CD4-positive, alpha-beta T cell treated with Interferon gamma for 1 hour (primary cell): Measurements from ENCODE around the gene PHETA1.

ENCODE experiments used
- DNase-seq: peaks from one replicate; pipeline ENCODE4 v3.0.0-alpha.2; 2020

The PHETA1 gene

DNA sequence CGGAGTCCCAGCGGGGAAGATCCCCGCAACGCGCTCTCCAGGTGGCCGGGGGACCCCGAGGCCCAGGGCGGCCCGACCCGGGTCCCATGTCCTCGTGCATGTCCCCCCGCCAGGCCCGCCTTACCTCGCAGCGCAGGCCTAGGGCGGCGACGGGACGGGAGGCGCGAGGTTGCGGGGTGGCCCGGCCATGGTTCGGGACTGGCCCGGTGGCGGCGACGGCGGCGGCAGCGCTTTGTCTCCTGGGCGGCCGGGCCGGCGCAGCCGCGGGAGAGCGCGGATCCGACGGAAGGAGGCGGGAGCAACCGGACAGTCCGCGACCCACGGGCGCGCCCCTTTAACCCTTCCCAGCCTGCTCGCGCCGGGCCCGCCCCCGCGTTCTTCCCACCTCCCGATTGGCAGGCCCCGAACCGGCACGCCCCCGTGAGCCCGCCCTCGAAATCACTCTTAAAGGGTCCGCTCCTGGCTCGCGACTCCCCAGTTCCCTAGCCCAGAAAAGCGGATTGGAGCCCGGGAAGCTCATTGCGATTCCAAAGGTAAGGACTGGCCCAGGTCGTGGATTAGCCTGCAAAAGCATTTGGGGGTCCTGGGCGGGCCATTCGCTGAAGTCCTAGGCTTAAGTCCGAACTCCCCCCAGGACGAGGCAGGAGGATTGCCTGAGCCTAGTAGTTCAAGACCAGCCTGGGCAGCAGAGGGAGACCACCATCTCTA, at the start of gene PHETA1:
TSS of gene PHETA1 (minus strand) at position 308 of the 708 bp plus-strand sequence. CDS start 5,668 bp downstream, outside the sequence.
- DNase-seq = peak; percentile 73

DNA sequence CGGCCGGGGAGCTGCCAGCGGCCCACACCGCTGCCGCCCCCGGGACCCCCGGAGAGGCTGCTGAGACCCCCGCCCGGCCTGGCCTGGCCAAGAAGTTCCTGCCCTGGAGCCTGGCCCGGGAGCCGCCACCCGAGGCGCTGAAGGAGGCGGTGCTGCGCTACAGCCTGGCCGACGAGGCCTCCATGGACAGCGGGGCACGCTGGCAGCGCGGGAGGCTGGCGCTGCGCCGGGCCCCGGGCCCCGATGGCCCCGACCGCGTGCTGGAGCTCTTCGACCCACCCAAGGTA, 49.6 kb upstream of the PHETA1 start:
- no peak for DNase-seq

DNA sequence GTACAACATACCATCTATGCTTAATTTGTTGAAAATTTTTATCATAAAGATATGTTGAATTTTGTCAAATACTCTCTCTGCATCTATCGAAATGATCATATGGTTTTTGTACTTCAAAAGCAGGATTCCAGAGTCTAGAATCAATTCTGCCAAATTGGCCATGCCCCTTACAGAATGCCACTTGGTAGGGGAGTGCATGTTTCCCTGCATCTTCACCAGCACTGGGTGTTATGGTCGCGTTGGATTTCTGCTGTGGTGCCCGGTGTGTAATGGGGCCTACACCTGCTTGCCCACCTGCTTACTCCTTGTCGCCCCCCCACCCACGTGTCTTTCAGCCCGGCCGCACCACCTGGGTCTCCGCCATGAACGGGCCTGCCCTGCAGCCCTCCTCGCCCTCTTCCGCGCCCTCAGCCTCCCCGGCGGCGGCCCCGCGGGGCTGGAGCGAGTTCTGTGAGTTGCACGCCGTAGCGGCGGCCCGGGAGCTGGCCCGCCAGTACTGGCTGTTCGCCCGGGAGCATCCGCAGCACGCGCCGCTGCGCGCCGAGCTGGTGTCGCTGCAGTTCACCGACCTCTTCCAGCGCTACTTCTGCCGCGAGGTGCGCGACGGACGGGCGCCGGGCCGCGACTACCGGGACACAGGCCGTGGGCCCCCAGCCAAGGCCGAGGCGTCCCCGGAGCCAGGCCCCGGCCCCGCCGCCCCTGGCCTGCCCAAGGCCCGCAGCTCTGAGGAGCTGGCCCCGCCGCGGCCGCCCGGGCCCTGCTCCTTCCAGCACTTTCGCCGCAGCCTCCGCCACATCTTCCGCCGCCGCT, 49.1 kb upstream of the PHETA1 start:
- DNase-seq = no peak

- DNase-seq = no peak
Measured at GRCh38 chr12:111417290-111417689, 48.4 kb upstream of the PHETA1 start.

DNA sequence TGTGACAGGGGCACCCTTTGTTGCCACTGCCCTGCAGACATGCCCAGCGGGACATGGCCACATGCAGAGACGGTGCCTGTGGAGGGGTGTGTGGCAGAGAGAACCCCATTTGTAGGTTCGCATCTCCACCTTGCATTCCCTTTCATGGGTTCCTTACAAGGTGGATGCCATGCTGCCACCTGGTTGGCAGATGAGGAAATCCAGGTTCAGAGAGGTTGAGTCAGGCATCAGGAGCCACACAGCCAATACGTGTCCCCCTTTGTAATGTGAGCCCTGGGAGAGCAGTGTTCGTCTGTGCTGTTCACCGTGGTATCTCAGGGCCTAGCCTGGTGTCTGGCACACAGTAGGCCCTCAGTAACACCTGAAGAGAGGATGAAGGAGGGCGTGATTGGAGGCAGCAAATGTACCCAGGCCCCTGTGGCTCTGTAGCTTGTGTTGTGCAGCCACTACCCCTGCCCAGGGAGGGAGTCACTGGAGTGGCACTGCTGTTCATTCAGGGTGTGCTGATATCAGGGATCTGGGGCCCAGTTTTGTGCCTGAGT, 45.9 kb upstream of the PHETA1 start:
- DNase-seq = no peak

GRCh38 chr12:111413442-111414086, 44.7 kb upstream of the PHETA1 start:
- DNase-seq = no peak

- DNase-seq = no peak
Measured at GRCh38 chr12:111412830-111413441, 44.0 kb upstream of the PHETA1 start.

GRCh38 chr12:111412007-111412829, 43.3 kb upstream of the PHETA1 start:
- no peak for DNase-seq

DNA sequence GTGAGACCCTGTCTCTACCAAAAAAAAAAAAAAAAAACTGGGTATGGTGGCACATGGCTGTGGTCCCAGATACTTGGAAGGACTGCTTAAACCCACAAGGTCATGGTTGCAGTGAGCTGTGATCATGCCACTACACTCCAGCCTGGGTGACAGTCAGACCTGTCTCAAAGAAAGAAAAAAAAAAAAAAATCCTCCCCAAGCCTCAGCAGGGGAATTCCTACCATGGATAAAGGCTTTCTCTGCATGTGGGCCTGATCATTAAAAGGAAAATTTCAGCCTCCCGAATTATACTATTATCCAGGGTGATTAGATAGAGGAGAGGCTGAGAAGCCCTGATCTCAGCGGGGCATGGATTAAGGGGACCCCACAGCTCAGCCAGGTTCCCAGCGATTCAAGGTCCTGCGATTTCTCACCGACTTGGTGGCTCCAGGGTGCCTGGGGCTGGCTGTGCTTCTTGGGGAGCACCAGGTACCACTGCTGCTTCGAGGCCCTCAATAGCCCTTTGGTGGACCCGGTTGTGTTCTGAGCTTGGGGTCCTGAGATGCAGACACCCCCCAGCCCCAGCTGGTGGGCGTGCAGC, 42.4 kb upstream of the PHETA1 start:
- DNase-seq = no peak

DNA sequence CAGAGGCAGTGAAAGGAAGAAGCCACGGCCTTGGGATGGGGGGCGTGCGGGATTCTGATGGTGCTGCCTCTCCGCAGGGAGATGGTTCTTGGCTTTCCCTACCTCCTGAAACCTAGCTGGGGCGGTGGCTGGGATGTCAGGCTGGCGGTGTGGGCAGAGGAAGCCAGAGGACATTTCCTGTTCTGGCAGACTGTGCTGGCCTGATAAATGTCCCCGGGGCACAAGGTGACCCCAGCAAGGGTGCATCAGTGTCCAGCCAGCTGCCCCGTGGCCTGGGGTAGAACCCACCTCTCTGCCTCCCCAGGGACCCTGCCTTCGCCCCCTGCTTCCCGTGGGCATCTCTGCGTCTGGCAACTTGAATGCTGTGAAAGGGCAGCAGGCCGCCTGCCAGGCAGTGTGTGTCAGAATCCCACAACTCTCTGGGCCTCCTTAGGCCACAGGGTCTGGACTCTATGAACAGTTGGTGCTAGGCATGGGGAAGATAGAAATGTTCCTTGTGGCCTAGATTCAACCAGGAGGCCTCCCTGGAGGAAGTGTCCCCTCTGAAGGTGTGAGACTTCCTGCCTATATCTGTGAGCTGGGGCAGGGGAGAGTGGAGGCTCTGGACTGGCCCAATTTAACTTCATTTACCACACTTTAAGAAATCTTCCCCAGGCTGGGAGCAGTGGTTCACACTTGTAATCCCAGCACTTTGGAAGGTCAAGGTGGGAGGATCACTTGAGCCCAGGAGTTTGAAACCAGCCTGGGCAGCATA, 41.7 kb upstream of the PHETA1 start:
- no peak for DNase-seq

- no peak for DNase-seq
Measured at GRCh38 chr12:111409780-111410430, 41.0 kb upstream of the PHETA1 start.

DNA sequence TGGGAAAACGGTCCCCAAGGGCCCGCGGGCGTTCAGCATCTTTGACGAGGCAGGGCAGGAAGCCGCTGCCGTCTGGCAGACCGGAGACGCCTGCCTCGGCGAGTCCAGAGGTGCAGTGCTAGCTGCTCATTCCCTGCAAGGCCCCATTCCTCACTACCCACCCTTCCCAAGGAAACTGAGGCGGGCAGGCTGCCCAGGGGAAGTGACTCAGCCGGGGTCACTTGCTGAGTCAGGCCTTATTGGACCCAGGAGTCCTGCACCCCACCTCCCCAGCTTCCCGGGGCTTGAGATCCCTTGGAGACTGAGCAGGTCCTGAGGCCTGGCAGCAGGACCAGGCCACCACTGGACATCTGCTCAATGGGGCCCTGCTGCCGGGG, 40.5 kb upstream of the PHETA1 start:
- no peak for DNase-seq

GRCh38 chr12:111408686-111409402, 39.9 kb upstream of the PHETA1 start:
- no peak for DNase-seq

DNA sequence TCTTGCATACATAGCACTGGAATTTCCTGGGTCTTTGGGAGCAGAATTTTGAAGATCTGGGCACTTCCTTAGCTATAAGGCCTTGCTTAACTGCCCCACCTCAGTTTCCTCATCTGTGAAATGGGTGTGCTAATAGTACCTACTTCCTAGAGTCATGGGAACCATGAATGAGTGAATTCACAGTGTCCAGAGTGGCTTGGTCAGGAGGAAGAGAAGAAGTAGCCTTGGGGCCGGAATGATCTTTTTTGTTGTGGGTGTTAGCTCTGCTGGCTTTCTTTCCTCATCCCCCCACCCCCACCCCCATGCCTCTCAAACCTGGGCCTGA, 39.2 kb upstream of the PHETA1 start:
- no peak for DNase-seq

GRCh38 chr12:111407377-111408115, 38.7 kb upstream of the PHETA1 start:
- DNase-seq = no peak

- DNase-seq = peak; percentile 70
Measured at GRCh38 chr12:111406474-111407376, 37.8 kb upstream of the PHETA1 start.

DNA sequence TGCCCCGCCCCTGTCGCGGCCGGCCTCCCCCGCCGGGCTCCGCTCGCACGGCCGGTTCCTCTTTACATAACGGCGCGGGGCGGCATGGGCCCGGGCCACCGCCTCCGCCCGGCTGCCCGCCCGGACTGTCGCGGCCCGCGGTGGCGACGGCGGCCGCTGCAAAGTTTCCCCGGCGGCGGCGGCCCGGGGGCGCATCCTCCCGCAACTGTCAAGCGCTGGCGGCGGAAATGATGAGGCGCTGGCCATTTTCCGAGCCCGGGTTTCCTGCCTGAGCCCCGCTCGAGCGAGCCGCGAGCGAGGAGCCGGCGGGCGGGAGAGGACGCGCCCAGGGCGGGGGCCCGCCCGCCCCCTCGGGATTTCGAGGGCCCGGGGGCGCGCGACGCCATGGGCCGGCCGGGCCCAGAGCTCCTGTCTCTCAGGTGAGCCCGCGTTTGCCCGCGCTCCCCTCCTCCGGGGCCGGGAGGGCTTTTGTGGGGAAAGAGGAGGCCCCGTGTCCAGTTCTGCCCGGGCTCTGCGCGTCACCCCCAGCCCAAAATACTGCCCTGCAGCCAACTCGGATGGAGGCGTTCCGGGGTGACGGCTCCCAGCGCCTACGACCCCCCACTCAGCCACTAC, 37.1 kb upstream of the PHETA1 start, which contains the start of gene SH2B3:
TSS of gene SH2B3 (plus strand) at position 65 of the 615 bp plus-strand sequence. CDS start 12,223 bp downstream, outside the sequence.
- no peak for DNase-seq
